GM21390 (cell line): ENCODE measurements around the gene RBM15B.

Experiments used
- ATAC-seq: cut with Tn5 transposase; IDR thresholded peaks from one replicate; pipeline ENCODE4 v1.9.1; 2021; ENCODE audit not compliant: unreplicated experiment

Gene RBM15B

GRCh38 chr3:51436998-51437639 lies 46.0 kb downstream of the RBM15B start:
- no peak for ATAC-seq

GRCh38 chr3:51441282-51442030 lies 50.4 kb downstream of the RBM15B start:
- no peak for ATAC-seq

GRCh38 chr3:51445544-51446280 lies 54.6 kb downstream of the RBM15B start:
- no peak for ATAC-seq
